ENCODE measurements around the gene SORD.
"Not testable (repeated sequence)": the region's sequence is repeated elsewhere in the genome, so short reads cannot be mapped to it uniquely, and the experiment has no call there.

Gene SORD

DNA sequence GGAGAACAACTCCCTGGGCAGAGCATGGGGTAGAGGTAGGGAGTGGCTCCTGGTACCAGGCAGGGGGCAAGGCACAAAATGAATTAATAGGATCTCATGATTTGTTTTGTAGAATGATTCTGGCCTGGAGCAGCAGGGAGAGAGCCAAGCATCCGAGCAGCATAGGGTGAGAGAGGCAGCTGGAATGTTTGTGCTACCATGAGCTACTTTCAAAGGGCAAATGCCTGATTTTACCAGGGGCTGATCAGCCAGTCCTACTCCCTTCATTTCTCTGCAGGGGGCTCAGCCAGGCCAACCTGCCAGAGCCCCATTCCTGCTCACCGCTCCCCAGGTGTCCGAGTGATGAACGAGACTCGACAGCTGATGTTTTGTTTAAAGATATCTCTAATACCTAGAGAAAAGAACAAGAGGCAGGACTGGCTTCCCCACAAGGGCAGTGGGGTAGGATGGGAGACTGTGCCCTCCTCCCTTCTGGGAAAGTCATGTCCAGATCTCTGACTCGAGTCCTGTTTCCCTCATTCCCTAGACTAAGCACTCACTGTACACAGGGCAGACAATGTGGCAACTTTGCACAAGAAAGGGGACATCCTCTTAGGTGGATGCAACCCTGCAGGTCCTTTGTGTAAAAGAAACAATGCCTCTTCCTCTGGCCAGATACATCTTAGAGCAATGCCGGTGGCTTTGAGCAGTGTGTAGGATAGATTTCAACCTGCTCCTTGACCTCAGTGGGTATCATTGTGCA is 78.1 kb downstream of the SORD start:
- no peak for DNase-seq

DNA sequence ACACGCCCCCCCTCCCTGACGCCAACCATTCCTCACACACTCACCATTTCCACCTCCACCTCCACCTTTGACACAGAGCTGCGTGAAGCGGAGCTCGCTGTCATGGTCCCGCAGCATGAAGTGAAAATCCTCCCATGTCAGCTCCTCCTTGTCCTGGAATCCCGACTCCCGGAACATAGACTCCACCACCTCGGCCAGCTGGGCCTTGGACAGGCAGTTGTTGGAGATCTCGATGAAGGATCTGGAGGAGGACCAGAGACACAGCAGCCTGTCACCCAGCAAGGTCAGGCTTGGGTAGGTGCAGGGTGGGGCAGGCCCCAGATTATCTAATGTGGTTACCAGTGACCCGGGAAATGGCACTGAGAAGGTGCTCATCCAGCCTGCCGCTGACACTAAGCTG is 78.8 kb downstream of the SORD start:
- DNase-seq, result no peak

GRCh38 chr15:45102226-45102625 is 79.2 kb downstream of the SORD start:
- DNase-seq, result no peak

GRCh38 chr15:45104170-45104569 is 81.2 kb downstream of the SORD start:
- DNase-seq, result not testable (repeated sequence)

DNA sequence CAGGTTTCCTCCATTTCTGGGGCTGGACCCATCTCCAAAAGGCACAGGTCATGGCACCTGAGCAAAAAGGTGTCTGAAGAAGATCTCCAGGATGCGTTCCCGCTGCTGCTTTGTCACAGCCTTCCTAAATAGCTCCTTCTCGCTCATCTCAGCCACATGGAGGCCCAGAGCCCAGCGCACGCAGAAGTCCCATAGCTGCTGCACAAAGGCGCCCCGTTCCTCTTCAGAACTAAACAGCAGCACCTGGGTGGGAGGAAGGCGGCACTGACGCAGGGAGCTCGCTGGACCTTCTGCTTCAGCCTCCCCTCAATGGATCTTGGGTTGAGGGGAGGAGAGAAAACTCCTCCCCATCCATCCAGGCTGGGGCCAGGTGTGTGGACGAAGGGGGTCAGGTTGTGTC is 82.6 kb downstream of the SORD start:
- no peak for DNase-seq

- DNase-seq, result no peak
These were observed 83.2 kb downstream of the SORD start for GRCh38 chr15:45106002-45106790.

- no peak for DNase-seq
These were observed 85.1 kb downstream of the SORD start for GRCh38 chr15:45107941-45108630.

GRCh38 chr15:45110256-45110820 is 87.3 kb downstream of the SORD start:
- DNase-seq, result peak in 1 of 2 experiments; percentile 2

GRCh38 chr15:45111390-45112142 is 88.6 kb downstream of the SORD start:
- DNase-seq, result peak in 1 of 2 experiments; percentile 28

GRCh38 chr15:45112143-45112590 is 89.2 kb downstream of the SORD start:
- DNase-seq, result no peak

GRCh38 chr15:45112591-45113379 is 89.8 kb downstream of the SORD start:
- peak in 1 of 2 experiments; percentile 27 for DNase-seq

GRCh38 chr15:45113380-45113990 is 90.5 kb downstream of the SORD start:
- no peak for DNase-seq

GRCh38 chr15:45114076-45114750 is 91.2 kb downstream of the SORD start, which contains the start of the genes DUOX2 and DUOXA2:
Gene DUOX2 (minus strand): TSS chr15:45114172. CDS start chr15:45113411, 761 bp downstream.
Gene DUOXA2 (plus strand): TSS chr15:45114326. CDS start chr15:45114606, 280 bp downstream.
- DNase-seq, result no peak

DNA sequence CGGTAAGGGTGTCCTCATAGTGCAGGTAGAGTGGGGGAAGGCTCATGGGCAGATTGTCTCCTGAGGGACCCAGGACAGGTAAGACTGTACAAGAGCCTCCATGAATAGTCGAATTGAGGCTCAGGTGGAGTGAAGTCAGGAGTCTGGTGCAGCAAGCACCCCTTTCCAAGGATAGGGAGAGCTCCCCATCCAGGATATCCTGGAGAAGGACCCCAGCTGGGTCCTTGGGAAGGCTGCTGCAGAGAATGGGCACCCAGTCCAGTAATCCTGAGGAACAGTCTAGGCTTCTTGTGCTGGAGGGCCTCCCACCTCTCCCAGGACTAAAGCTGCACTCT is 91.7 kb downstream of the SORD start:
- DNase-seq, result no peak

DNA sequence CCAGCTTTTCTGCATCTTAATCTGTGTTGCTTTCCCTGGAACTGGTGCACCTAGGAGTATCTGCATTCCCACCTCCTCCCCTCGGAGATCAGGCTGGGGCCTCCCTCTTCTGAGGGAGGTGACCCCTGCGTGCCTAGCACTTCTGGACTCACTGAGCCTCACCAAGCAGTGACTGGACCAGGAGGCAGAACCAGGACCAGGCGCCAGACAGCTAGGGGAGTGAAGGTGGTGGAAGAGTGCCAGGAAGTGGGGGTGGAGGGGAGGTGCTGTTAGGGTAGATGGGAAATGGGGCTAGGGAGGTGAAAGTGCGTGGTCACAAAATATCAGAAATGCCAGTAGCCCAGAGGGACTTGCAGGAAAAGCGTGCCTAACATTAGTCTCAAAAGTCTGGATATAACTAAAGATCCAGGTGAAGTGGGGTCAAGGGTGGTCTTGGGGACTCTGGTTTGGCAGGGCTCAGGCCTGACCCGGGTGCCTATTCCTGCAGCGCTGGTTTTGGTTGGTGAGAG is 92.4 kb downstream of the SORD start:
- no peak for DNase-seq

DNA sequence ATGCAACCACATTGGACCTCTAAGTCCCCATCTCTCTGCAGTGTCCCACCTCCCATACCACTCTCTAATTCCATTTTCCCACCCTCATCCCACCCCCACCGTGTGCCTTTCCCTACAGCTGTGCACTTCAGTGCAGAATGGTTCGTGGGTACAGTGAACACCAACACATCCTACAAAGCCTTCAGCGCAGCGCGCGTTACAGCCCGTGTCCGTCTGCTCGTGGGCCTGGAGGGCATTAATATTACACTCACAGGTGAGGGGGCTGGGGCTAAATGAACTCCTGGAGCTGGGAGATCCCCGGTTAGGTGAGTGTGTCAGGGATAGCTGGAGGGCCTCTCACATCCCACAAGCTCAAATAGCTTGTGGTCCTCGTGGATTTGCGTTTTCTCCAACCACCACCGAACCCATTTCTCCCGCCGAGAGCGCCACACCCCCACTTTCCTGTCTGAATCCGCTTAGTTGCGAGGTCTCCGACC is 93.0 kb downstream of the SORD start:
- no peak for DNase-seq

DNA sequence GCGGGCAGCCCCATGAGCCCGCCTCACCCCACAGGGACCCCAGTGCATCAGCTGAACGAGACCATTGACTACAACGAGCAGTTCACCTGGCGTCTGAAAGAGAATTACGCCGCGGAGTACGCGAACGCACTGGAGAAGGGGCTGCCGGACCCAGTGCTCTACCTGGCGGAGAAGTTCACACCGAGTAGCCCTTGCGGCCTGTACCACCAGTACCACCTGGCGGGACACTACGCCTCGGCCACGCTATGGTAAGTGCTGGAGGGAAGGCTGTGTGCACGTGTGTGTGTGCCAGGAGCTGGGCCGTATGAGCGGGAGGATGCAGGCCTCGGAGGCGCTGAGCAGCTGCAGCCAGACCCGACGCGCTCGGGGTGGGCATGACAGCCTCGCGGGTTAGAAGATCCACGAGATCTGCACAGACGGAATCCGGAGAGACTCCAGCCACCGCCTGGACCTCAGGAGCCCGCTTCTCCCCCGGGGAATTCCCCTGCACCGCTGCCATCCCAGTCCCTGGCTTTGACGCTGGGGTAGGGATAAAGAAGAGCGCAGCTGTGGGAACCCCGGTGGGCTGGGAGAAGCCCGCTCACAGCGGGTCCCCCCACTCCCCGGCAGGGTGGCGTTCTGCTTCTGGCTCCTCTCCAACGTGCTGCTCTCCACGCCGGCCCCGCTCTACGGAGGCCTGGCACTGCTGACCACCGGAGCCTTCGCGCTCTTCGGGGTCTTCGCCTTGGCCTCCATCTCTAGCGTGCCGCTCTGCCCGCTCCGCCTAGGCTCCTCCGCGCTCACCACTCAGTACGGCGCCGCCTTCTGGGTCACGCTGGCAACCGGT is 93.7 kb downstream of the SORD start:
- no peak for DNase-seq

GRCh38 chr15:45117308-45118130 is 94.5 kb downstream of the SORD start:
- DNase-seq, result no peak

All from NCI-H1930 (cell line).